ENCODE data around the gene CCT4. TPM values are rescaled to one million over a fixed set of nuclear protein-coding genes. Genes with fewer than 3 reads are reported as not detected.
"Not testable (repeated sequence)": the region's sequence is repeated elsewhere in the genome, so short reads cannot be mapped to it uniquely, and the experiment has no call there.

CCT4 gene
- polyA plus RNA-seq, 1 experiment = 61.0 TPM

DNA sequence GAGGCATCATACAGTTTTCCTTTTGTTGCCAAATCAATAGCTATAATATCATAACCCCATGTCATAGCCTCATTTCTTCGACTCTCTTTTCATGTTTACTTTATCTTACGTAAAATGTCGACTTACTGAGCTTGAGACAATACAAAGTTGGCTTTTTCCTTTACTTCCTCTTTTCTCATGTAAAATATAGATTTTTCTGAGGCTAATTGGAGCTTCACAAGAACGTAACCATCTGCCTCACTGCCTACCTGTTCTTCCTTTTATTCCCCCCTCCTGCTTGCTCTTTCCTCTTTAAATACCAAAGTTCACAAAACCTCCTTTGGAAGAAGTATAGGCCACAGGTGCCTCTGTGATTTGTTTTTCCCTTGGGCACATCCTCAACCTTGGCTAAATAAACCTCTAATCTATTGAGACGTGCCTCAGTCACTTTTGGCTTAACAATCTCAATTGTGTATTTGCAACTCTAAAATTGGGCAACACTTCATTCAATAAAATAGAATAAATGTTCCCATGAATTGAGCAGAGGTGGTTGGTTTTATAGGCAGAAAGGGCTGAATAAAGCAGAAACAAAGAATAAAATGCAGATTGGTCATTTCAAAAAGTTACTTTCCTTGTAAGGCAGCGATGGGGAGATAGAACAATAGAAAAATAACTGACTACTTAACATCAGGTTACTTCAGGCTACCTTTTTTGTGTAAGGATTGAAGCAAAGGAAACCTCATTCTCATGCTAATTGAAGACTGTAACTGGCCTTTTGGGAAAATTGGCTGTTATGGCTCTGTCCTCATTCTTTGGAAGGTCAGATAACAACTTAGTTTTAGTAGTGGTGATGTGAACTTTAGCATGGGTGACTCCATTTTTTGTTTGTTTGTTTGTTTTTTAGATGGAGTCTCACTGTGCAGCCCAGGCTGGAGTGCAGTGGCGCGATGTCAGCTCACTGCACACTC lies 38.3 kb upstream of the CCT4 start:
- no peak for DNase-seq (ENCODE audit: low read depth)
- Histone ChIP-seq H3K36me3 (ENCODE audit: control insufficient read depth, insufficient read depth, low read length) (no peaks in the 10 kb centered on the region; the same call in 1 of the 2 replicates), H3K27me3 (ENCODE audit: control insufficient read depth, insufficient read depth, low read length) (no peaks in the 10 kb centered on the region), H3K4me3 (ENCODE audit: low read depth, low read length) (no peak overlapping the region)
- TF ChIP-seq, protein P1, sequence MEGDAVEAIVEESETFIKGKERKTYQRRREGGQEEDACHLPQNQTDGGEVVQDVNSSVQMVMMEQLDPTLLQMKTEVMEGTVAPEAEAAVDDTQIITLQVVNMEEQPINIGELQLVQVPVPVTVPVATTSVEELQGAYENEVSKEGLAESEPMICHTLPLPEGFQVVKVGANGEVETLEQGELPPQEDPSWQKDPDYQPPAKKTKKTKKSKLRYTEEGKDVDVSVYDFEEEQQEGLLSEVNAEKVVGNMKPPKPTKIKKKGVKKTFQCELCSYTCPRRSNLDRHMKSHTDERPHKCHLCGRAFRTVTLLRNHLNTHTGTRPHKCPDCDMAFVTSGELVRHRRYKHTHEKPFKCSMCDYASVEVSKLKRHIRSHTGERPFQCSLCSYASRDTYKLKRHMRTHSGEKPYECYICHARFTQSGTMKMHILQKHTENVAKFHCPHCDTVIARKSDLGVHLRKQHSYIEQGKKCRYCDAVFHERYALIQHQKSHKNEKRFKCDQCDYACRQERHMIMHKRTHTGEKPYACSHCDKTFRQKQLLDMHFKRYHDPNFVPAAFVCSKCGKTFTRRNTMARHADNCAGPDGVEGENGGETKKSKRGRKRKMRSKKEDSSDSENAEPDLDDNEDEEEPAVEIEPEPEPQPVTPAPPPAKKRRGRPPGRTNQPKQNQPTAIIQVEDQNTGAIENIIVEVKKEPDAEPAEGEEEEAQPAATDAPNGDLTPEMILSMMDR (IDR thresholded peaks at IDR 0.05; ENCODE audit: insufficient read depth, low read depth, low read length) = no peak
- POLR2A ChIA-PET = no interaction called here
- CTCF ChIA-PET = interaction anchor here (0.9 to 1.3 kb wide), 2 partner anchors 32 to 485 kb away, joined by 4 to 6 read pairs; no protein-coding TSS in a partner anchor

DNA sequence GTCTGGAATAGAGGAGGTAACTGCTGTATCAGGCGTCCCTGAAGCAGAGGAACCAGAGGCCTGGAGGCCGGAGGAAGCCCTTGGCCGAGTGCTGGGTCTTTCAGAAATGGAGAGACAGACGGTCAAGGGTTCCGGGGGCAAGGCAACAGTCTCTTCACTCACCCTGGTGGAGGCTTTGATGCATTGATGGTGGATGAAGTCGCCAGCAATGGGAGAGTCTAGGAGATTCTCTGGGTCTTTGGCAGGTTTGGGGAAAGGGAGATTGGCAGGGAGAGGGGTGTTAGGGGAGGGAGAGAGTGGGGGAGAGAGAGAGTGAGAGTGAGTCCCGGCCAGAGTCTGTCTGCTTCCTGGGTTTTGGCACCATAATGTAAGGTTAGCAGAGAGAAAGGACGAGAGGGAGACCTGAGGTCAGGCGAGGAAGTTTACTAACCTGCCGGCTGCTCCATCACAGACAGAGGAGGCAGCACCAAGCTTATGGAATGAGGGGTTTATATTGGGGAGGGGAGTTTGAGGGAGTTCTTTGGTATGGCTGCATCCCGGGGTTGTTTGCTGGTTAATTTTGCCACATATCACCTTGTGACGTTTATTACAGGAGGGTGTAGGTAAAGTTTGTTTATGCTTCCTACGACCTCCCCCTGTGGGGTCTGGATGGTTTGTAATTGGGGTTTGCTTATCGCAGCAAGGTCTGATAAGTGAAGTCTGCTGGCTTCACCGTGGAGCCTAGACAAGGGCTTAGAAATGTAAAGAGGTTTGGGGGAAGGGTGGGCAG lies 36.6 kb upstream of the CCT4 start:
- Histone ChIP-seq H3K27me3 (ENCODE audit: control insufficient read depth, insufficient read depth, low read length) (no peaks in the 10 kb centered on the region), H3K4me3 (ENCODE audit: low read depth, low read length) (no peak overlapping the region), H3K36me3 (ENCODE audit: control insufficient read depth, insufficient read depth, low read length) (no peaks in the 10 kb centered on the region; the same call in 1 of the 2 replicates)
- ChIA-PET CTCF (interaction anchor here (0.6 to 1.3 kb wide), 2 partner anchors 487 to 1675 kb away, joined by 3 to 4 read pairs; no protein-coding TSS in a partner anchor), POLR2A (interaction anchor here (0.6 kb wide), 1 partner anchor 748 kb away, joined by 6 read pairs; no protein-coding TSS in a partner anchor)
- DNase-seq (ENCODE audit: low read depth) = no peak
- TF ChIP-seq, protein P1 (IDR thresholded peaks at IDR 0.05; ENCODE audit: insufficient read depth, low read depth, low read length) = no peak

DNA sequence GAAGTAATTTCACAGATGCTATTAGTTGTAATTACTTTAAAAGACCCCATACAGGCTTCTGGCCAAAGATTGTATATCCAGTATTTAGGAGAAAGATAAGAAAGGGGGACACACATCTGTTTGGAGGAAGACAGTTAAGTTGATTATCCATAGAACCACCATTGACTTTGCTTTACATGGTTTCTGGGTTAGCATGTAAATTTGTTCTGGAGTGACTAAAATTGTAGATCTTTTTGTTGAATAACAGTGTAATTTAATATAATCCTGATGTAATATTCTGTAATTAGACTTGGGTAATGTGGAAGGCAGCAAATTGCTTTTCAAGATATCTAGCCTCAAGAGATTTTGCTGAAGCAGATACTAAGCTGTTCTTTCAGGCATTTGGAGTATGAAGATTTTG lies 34.3 kb upstream of the CCT4 start:
- no peak for DNase-seq (ENCODE audit: low read depth)
- ChIA-PET CTCF (interaction anchor here (0.7 kb wide), 1 partner anchor 71 kb away, joined by 3 read pairs; no protein-coding TSS in a partner anchor), POLR2A (no interaction called here)
- Histone ChIP-seq H3K36me3 (ENCODE audit: control insufficient read depth, insufficient read depth, low read length) (no peaks in the 10 kb centered on the region; the same call in 1 of the 2 replicates), H3K27me3 (ENCODE audit: control insufficient read depth, insufficient read depth, low read length) (no peaks in the 10 kb centered on the region), H3K4me3 (ENCODE audit: low read depth, low read length) (no peak overlapping the region)
- TF ChIP-seq, protein P1 (IDR thresholded peaks at IDR 0.05; ENCODE audit: insufficient read depth, low read depth, low read length) = no peak

- no peak overlapping the region for H3K4me3 ChIP-seq (ENCODE audit: low read depth, low read length)
- CTCF ChIA-PET = interaction anchor here (1.2 to 1.8 kb wide), 2 partner anchors 15 to 491 kb away, joined by 4 to 6 read pairs; partner anchors contain the start of gene COMMD1
- POLR2A ChIA-PET = no interaction called here
- no peak for DNase-seq (ENCODE audit: low read depth)
- no peaks in the 10 kb centered on the region for H3K27me3 ChIP-seq (ENCODE audit: control insufficient read depth, insufficient read depth, low read length)
- no peaks in the 10 kb centered on the region; the same call in 1 of the 2 replicates for H3K36me3 ChIP-seq (ENCODE audit: control insufficient read depth, insufficient read depth, low read length)
- TF ChIP-seq, protein P1 (IDR thresholded peaks at IDR 0.05; ENCODE audit: insufficient read depth, low read depth, low read length) = no peak
These were observed 32.1 kb upstream of the CCT4 start for GRCh38 chr2:61920548-61920947.

DNA sequence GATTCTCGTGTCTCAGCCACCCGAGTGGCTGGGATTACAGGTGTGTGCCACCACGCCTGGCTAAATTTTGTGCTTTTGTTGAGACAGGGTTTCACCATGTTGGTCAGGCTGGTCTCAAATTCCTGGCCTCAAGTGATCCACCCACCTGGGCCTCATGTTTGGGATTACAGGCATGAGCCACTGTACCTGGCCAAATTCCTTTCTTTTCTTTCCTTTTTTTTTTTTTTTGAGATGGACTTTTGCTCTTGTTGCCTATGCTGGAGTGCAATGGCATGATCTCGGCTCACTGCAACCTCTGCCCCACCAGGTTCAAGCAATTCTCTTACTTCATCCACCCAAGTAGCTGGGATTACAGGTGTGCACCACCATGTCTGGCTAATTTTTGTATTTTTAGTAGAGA lies 26.3 kb upstream of the CCT4 start:
- H3K36me3 ChIP-seq (ENCODE audit: control insufficient read depth, insufficient read depth, low read length); DNase-seq (ENCODE audit: low read depth); CTCF ChIA-PET; H3K4me3 ChIP-seq (ENCODE audit: low read depth, low read length); POLR2A ChIA-PET; H3K27me3 ChIP-seq (ENCODE audit: control insufficient read depth, insufficient read depth, low read length): not testable (repeated sequence)
